Sigmoid colon (tissue), 4 donors: ENCODE data around the gene ZNF81.

Experiments used
- EP300 ChIP-seq, 4 donors: sonication (generic); formaldehyde crosslinking; IDR thresholded peaks; one replicate each; pipeline ENCODE4 v1.6.1; 2017; ENCODE audit warnings: antibody characterized with exemption in 4 of 4
- POLR2A ChIP-seq, 2 donors: fragments of 450-650 bp; IDR thresholded peaks; one replicate each; pipeline ENCODE4 v1.6.1; 2016; ENCODE audit warnings: antibody characterized with exemption in 2 of 2, mild to moderate bottlenecking in 2 of 2, moderate library complexity in 2 of 2
- TF ChIP-seq, protein P1 (sequence below), 4 experiments: fragments of 450-650 bp in 3 of 4; fragments of 200-600 bp in 1 of 4; IDR thresholded peaks; one replicate each; pipeline ENCODE4 v1.5.1; 2016 to 2019; ENCODE audit warnings: antibody characterized with exemption in 4 of 4, mild to moderate bottlenecking in 3 of 4, moderate library complexity in 2 of 4

DNA sequence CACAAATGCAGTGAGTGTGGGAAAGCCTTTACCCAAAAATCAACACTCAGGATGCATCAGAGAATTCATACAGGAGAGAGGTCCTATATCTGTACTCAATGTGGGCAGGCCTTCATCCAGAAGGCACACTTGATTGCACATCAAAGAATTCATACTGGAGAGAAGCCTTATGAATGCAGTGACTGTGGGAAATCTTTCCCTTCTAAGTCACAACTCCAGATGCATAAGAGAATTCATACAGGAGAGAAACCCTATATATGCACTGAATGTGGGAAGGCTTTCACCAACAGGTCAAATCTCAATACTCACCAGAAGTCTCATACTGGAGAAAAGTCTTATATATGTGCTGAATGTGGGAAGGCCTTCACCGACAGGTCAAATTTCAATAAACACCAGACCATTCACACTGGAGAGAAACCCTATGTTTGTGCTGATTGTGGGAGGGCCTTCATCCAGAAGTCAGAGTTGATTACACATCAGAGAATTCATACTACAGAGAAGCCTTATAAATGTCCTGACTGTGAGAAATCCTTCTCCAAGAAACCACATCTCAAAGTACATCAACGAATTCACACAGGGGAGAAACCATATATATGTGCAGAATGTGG, 79.3 kb downstream of the ZNF81 start:
- TF ChIP-seq, protein P1, sequence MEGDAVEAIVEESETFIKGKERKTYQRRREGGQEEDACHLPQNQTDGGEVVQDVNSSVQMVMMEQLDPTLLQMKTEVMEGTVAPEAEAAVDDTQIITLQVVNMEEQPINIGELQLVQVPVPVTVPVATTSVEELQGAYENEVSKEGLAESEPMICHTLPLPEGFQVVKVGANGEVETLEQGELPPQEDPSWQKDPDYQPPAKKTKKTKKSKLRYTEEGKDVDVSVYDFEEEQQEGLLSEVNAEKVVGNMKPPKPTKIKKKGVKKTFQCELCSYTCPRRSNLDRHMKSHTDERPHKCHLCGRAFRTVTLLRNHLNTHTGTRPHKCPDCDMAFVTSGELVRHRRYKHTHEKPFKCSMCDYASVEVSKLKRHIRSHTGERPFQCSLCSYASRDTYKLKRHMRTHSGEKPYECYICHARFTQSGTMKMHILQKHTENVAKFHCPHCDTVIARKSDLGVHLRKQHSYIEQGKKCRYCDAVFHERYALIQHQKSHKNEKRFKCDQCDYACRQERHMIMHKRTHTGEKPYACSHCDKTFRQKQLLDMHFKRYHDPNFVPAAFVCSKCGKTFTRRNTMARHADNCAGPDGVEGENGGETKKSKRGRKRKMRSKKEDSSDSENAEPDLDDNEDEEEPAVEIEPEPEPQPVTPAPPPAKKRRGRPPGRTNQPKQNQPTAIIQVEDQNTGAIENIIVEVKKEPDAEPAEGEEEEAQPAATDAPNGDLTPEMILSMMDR (IDR thresholded peaks at IDR 0.05) = no peak
- TF ChIP-seq EP300 (IDR thresholded peaks at IDR 0.05) (no peak), POLR2A (IDR thresholded peaks at IDR 0.05) (no peak)
